ENCODE data around the gene RNU6-1. TPM values are rescaled to one million over a fixed set of nuclear protein-coding genes. Genes with fewer than 3 reads are reported as not detected.

The RNU6-1 gene
- polyA plus RNA-seq, 1 of the 3 experiments (the other 2 are of a cell fraction): not detected

- no peak overlapping the region for H3K9ac ChIP-seq
- TF ChIP-seq SIN3A (IDR thresholded peaks at IDR 0.05; ENCODE audit: borderline replicate concordance, low read depth, low read length) (no peak), EP300 (IDR thresholded peaks at IDR 0.05; ENCODE audit: borderline replicate concordance in 1 of 2, low read depth in 1 of 2, low read length in 1 of 2) (no peak), TAF1 (IDR thresholded peaks at IDR 0.05; ENCODE audit: borderline replicate concordance, low read depth, low read length) (no peak), RFX5 (IDR thresholded peaks at IDR 0.05; ENCODE audit: low read length) (no peak), NFIC (IDR thresholded peaks at IDR 0.05; ENCODE audit: borderline replicate concordance) (no peak), RAD21 (IDR thresholded peaks at IDR 0.05; ENCODE audit: low read length) (no peak), FOSL2 (IDR thresholded peaks at IDR 0.05; ENCODE audit: borderline replicate concordance, low read depth) (no peak), MXI1 (IDR thresholded peaks at IDR 0.05; ENCODE audit: low read depth, low read length) (no peak), USF1 (IDR thresholded peaks at IDR 0.05; ENCODE audit: borderline replicate concordance, low read depth) (no peak), FOXJ3 (CRISPR knock-in tag; IDR thresholded peaks at IDR 0.05) (no peak), GABPA (IDR thresholded peaks at IDR 0.05; ENCODE audit: low read depth) (no peak), NRF1 (IDR thresholded peaks at IDR 0.05; ENCODE audit: low read depth, low read length) (no peak), ELF1 (IDR thresholded peaks at IDR 0.05) (no peak), USF2 (IDR thresholded peaks at IDR 0.05; ENCODE audit: borderline replicate concordance, low read depth, low read length) (no peak), JUND (IDR thresholded peaks at IDR 0.05) (no peak), ZBTB33 (IDR thresholded peaks at IDR 0.05; ENCODE audit: borderline replicate concordance, low read depth) (no peak), SMC3 (IDR thresholded peaks at IDR 0.05; ENCODE audit: low read depth, low read length) (no peak)
- TF ChIP-seq, protein P1, sequence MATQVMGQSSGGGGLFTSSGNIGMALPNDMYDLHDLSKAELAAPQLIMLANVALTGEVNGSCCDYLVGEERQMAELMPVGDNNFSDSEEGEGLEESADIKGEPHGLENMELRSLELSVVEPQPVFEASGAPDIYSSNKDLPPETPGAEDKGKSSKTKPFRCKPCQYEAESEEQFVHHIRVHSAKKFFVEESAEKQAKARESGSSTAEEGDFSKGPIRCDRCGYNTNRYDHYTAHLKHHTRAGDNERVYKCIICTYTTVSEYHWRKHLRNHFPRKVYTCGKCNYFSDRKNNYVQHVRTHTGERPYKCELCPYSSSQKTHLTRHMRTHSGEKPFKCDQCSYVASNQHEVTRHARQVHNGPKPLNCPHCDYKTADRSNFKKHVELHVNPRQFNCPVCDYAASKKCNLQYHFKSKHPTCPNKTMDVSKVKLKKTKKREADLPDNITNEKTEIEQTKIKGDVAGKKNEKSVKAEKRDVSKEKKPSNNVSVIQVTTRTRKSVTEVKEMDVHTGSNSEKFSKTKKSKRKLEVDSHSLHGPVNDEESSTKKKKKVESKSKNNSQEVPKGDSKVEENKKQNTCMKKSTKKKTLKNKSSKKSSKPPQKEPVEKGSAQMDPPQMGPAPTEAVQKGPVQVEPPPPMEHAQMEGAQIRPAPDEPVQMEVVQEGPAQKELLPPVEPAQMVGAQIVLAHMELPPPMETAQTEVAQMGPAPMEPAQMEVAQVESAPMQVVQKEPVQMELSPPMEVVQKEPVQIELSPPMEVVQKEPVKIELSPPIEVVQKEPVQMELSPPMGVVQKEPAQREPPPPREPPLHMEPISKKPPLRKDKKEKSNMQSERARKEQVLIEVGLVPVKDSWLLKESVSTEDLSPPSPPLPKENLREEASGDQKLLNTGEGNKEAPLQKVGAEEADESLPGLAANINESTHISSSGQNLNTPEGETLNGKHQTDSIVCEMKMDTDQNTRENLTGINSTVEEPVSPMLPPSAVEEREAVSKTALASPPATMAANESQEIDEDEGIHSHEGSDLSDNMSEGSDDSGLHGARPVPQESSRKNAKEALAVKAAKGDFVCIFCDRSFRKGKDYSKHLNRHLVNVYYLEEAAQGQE (IDR thresholded peaks at IDR 0.05; ENCODE audit: low read depth, low read length): no peak
- TF ChIP-seq, protein P2, sequence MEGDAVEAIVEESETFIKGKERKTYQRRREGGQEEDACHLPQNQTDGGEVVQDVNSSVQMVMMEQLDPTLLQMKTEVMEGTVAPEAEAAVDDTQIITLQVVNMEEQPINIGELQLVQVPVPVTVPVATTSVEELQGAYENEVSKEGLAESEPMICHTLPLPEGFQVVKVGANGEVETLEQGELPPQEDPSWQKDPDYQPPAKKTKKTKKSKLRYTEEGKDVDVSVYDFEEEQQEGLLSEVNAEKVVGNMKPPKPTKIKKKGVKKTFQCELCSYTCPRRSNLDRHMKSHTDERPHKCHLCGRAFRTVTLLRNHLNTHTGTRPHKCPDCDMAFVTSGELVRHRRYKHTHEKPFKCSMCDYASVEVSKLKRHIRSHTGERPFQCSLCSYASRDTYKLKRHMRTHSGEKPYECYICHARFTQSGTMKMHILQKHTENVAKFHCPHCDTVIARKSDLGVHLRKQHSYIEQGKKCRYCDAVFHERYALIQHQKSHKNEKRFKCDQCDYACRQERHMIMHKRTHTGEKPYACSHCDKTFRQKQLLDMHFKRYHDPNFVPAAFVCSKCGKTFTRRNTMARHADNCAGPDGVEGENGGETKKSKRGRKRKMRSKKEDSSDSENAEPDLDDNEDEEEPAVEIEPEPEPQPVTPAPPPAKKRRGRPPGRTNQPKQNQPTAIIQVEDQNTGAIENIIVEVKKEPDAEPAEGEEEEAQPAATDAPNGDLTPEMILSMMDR (IDR thresholded peaks at IDR 0.05): no peak
- no peaks in the 10 kb centered on the region for H3K9me2 ChIP-seq
- no peaks in the 10 kb centered on the region for H3K79me2 ChIP-seq (ENCODE audit: insufficient read depth)
- peaks cover 19% of the 10 kb centered on the region for H3K27me3 ChIP-seq (ENCODE audit: insufficient read depth)
- no peak overlapping the region for H2AFZ ChIP-seq (ENCODE audit: low read depth)
- WGBS (ENCODE audit: low lambda C conversion rate): 93% methylated on average over 55 of the region's 91 CpGs
- ChIA-PET POLR2A (no interaction called here), CTCF (interaction anchor here (1.0 to 1.7 kb wide), 2 partner anchors 8 to 881 kb away, joined by 3 to 4 read pairs; no protein-coding TSS in a partner anchor)
- H3K4me3 ChIP-seq (ENCODE audit: low read depth in 2 of 2, low read length in 1 of 2): no peak overlapping the region
- H3K27ac ChIP-seq (ENCODE audit: low read depth in 2 of 2, low read length in 1 of 2): no peak overlapping the region
- H3K4me2 ChIP-seq: no peak overlapping the region
- DNase-seq: no peak
- no peaks in the 10 kb centered on the region for H3F3A ChIP-seq (replicated peaks; ENCODE audit: insufficient read depth)
- H3K9me3 ChIP-seq: no peaks in the 10 kb centered on the region
- H3K36me3 ChIP-seq (replicated peaks in 1 of 2; ENCODE audit: control insufficient read depth in 1 of 2, insufficient read depth in 2 of 2, low read length in 1 of 2): no peaks in the 10 kb centered on the region
- H3K4me1 ChIP-seq (ENCODE audit: control insufficient read depth in 1 of 2, insufficient read depth in 2 of 2, low read depth in 1 of 2, low read length in 1 of 2): peaks cover 0 to 16% of the 10 kb centered on the region in 2 experiments; a peak in 2 of 4 replicates
- no peaks in the 10 kb centered on the region for H4K20me1 ChIP-seq (ENCODE audit: insufficient read depth)
These were observed 12.1 kb downstream of the RNU6-1 start for GRCh38 chr15:67827562-67828277.

Measured in SK-N-SH (cell line).